HG02571 (cell line): ENCODE results near the gene BCL7B.
"Not testable (repeated sequence)": the region's sequence is repeated elsewhere in the genome, so short reads cannot be mapped to it uniquely, and the experiment has no call there.

ENCODE experiments used
- ATAC-seq: cut with Tn5 transposase; IDR thresholded peaks from one replicate; pipeline ENCODE4 v1.9.1; 2021; ENCODE audit warnings: mild to moderate bottlenecking, moderate library complexity; ENCODE audit not compliant: unreplicated experiment

The BCL7B gene

GRCh38 chr7:73504017-73504416 lies 53.5 kb downstream of the BCL7B start:
- no peak for ATAC-seq

DNA sequence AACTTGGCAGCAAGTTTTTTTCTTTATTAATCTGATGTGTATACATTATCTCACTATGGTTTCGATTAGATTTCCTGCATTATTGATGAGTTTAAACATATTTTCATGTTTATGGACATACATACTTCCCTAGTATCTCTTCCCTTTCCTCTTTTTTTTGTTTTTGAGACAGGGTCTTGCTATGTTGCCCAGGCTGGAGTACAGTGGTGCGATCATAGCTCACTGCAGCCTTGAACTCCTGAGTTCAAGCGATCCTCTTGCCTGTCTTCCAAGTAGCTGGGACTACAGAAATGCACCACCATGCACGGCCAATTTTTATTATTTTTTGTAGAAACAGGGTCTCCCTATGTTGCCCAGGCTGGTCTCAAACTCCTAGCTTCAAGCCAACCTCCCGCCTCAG lies 54.3 kb downstream of the BCL7B start:
- no peak for ATAC-seq

DNA sequence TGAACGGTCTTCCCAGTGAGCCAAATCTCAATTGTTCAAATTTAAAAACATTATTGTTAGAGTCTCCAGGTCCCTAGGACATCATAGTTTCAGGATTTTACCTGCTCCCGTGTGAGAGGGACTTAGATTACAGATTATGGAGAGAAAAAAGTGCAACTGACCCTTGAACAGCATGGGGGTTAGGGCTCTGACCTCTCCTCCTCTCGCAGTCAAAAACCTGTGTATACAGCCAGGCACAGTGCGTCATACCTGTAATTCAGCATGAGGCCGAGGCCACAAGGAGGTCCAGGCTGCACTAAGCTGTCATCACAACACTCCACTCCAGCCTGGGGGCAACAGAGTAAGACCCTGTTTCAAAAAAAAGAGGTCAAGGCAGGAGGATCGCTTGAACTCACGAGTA lies 60.9 kb downstream of the BCL7B start:
- no peak for ATAC-seq

- ATAC-seq = not testable (repeated sequence)
These were observed 62.0 kb downstream of the BCL7B start for GRCh38 chr7:73495507-73495906.

GRCh38 chr7:73489976-73490375 lies 67.5 kb downstream of the BCL7B start:
- ATAC-seq = no peak

DNA sequence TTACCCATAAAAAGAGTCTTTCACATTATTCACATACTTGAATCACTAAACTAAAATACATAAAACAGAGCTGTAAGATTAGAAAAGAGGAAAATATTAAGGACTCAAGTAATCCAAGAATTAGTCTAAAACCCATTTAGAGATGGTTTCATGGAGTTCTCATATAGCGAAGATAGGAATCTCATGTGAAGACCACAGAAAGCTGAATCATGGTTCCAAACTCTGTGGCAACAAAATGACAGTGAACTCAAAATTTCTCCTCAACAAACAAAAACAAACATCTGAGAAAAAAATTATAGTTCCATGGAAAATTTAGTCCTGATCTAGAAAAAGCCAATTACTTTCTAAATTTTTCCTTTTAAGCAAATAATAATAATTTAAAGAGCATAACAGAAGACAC lies 70.0 kb downstream of the BCL7B start:
- no peak for ATAC-seq
